ENCODE measurements around the gene PTCD2.
"Not testable (repeated sequence)": the region's sequence is repeated elsewhere in the genome, so short reads cannot be mapped to it uniquely, and the experiment has no call there.

Gene PTCD2

GRCh38 chr5:72298136-72298535 is 22.0 kb upstream of the PTCD2 start:
- not testable (repeated sequence) for DNase-seq (ENCODE audit: low read depth in 2 of 2)

- DNase-seq (ENCODE audit: low read depth in 2 of 2), result no peak
Observed at GRCh38 chr5:72298711-72299110, 21.5 kb upstream of the PTCD2 start.

GRCh38 chr5:72300590-72301339 is 19.4 kb upstream of the PTCD2 start:
- no peak for DNase-seq (ENCODE audit: low read depth in 2 of 2)

- no peak for DNase-seq (ENCODE audit: low read depth in 2 of 2)
Observed at GRCh38 chr5:72301557-72301956, 18.6 kb upstream of the PTCD2 start.

- DNase-seq (ENCODE audit: low read depth in 2 of 2), result no peak
Observed at GRCh38 chr5:72302171-72302570, 18.0 kb upstream of the PTCD2 start.

- no peak for DNase-seq (ENCODE audit: low read depth in 2 of 2)
Observed at GRCh38 chr5:72305194-72306142, 14.7 kb upstream of the PTCD2 start.

DNA sequence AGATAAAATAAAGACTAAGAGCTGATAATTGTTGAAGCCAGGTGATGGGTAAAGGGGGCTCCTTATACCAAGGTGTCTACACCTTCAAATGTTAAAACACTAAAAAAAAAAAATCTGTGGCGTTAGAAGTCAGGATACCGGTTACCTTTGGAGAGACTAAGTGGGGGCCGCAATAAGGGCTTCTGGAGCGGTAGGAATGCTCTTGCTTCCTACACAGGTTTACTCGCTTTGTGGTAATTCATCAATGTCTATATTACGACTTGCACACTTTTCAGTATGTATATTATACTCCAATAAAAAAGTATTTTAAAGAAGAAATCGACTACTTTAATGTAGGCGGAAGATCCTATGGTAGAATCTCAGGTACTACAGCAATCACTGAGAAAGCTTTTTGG is 12.6 kb upstream of the PTCD2 start:
- DNase-seq (ENCODE audit: low read depth in 2 of 2), result no peak

DNA sequence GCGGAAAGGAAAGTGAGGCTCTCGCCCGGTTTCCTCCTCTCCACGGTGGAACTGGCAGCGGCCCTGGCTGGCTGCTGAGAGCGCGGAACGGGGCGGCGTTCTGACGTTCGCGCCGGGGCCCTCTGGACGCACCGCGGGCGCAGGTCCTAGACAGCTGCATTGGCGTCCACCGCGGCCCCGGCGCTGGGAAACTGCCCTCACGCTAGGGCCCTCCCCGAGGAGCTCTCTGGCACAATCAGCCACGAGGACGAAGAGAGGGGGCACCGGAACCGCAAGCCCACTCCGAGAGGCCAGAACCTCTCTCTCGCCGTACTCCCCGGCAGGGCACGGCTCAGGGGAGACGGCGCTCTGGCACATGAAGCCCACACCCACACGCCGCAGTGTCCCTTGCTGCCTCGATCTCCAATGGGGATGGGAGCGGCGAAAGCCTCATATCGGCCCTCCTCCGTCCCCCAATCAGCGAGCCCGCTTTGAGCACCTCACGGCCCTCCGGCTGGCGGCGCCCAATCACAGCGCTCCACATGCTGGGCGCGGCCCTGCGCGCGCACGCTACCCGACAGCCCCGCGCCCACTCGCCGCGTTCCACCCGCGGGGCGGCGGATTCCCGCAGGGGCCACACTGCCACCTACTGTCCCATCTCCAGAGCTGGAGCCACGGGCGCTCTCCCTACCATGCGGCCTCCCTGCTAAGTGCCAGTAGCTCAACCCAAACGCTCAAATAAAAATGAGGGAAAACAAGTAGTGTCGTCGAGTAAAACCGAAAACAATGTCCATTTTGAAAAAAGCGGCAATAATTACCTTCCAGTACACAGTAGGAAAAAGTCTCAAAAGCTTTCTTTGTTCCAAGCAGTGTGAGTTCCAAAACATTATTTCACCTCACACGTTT is 12.0 kb upstream of the PTCD2 start:
- peak; percentile 92 for DNase-seq (ENCODE audit: low read depth in 2 of 2)

- no peak for DNase-seq (ENCODE audit: low read depth in 2 of 2)
Observed at GRCh38 chr5:72308853-72309191, 11.4 kb upstream of the PTCD2 start.

DNA sequence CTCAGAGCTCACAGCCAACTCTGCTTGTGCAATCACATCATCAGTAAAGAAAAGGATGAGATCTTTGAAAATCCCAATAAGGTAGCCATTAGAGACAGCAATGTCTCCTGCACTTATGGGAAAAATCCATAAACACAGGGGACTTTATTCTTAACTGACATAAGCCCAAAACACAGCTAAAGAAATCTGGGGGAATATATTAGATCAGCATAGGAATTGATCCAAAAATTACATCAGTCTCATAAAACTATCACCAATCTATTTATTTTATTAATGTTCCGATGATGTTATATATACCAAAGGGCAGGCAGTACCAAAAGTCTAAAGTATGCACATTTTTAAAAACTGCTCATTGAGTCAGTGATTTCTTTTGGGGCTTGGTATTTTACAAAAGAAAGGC is 7.0 kb upstream of the PTCD2 start:
- DNase-seq (ENCODE audit: low read depth in 2 of 2), result no peak

DNA sequence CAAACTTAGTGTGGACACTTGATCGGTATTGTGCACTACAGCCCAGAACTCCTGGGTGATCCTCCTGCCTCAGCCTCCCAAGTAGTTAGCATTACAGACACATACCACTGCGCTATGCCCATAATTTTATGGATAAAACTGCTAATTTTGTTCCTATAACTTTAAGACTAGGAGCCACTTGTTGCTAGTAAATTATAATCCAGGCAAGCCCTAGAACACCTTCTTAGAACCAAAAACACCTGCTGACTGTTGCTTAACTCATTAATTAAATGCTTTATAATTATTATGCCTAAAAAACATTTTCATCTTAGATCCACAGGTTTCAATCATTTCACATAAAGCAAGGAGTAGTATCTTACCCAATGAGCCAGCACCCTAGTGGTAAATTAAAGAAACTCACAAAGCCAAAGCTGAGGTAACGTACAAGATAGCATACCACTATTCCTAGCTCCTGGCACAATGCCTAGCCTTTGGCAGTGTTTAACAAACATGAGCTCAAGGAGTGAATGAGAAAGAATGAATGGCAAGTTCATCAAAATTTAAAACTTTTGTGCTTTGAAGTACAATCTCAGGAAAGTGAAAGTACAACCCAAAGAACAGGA is 5.5 kb upstream of the PTCD2 start:
- DNase-seq (ENCODE audit: low read depth in 2 of 2), result no peak

DNA sequence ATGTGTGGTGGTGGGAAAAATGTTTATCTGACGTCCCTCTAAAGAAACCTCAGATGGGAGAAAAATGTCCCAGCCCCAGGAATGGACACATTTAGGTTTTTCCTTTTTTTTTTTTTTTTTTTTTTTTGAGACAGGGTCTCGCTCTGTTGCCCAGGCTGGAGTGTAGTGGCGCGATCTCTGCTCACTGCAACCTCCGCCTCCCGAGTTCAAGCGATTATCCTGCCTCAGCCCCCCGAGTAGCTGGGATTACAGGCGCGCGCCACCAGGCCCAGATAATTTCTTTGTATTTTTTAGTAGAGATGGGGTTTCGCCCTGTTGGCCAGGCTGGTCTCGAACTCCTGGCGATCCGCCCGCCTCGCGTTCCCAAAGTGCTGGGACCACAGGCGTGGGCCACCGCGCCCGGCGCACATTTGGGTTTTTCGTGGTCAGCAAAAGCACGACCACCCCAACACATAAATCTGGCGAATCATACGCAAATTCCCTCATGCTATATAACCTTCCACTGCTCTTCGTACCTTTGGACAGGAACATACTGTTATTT is 668 bp upstream of the PTCD2 start:
- peak in 1 of 2 donors; percentile 14 for DNase-seq (ENCODE audit: low read depth in 2 of 2)

GRCh38 chr5:72324189-72324825 is 4.1 kb downstream of the PTCD2 start:
- DNase-seq (ENCODE audit: low read depth in 2 of 2), result no peak

DNA sequence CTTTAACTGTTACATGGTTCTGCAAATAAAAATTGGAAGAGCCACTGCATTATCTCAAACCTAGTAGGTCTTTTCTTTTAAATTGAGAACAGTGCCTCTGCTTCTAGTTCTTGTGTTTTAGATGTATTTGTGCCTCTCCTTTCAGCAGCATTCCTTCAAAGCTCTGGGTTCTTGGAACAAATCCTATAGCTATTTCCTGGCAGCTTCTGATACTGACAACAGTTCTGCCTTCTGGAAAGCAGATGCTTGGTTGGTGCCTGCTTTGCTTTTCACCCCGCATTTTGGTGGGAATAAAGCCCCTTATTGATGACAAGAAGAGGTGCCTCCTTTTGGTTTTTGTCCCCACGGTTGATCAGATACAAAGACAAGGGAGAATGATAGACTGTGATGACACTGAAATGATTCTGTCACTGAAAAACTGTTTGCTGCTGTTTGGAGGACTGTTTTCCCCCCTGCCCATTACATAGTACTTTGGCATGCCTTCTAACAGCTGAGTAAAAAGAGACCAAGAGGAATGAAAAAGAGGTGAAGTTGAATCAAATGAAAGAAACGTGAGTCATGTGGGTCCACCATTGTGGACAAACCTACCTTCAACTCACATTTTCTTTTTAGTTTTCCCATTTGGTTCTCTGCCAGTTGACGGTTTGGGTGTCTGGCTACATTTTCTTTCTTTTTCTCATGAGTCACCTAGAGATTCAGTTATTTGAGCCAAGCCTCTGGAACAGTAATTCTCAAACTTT is 5.6 kb downstream of the PTCD2 start:
- DNase-seq (ENCODE audit: low read depth in 2 of 2), result no peak

DNA sequence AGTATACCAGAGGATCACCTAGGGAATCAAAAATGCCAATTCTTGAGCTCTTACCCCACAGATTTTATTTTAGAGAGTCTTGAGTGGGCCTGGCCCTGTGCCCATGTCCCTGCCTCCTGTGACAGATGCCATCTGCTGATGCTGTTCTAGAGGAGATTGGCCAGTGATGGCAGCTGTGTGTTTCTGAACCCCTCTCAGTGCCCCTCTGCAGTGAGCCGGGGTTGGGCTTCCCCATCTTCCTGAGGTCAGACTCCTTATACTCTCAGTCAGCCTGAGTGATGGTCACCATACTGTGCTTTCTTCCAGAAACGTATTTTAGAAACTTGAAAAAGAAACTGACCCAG is 6.1 kb downstream of the PTCD2 start:
- DNase-seq (ENCODE audit: low read depth in 2 of 2), result no peak

DNA sequence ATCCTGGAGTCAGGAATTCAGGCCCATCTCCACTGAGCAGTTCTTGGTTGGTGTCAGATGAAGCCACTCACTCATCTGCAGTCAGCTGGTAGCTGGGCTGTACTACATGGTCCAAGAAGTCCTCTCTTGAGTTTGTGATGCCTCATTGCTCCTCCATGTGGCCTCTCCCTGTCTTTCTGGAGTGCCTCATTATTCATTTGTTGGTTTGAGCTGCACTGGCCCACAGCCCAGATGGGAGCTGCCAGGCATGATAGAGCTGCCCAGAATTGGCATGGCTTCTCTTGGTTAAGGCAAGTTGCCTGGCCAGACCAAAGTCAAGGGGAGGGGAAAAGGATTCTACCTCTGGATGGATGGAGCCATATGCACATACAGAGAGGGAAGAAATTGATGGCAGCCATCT is 8.0 kb downstream of the PTCD2 start:
- DNase-seq (ENCODE audit: low read depth in 2 of 2), result no peak

GRCh38 chr5:72330712-72331111 is 10.5 kb downstream of the PTCD2 start:
- no peak for DNase-seq (ENCODE audit: low read depth in 2 of 2)

DNA sequence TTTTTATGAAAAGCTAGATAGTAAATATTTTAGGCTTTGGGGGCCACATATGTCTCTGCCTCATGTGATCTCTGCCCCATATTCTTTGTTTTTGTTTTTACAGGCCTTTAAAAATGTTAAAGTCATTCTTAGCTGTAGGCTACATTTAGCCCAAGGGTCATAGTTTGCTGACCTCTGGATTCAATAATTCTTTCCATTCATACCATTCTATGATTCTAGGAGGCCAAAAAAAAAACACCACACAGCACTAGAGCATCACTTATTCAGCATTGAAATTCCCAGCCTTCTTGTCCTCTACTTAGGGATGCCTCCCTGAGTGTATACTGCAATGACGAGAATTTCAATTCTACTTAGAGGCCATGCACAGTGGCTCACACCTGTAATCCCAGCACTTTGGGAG is 17.0 kb downstream of the PTCD2 start:
- DNase-seq (ENCODE audit: low read depth in 2 of 2), result no peak

- DNase-seq (ENCODE audit: low read depth in 2 of 2), result no peak
Observed at GRCh38 chr5:72338689-72339209, 18.6 kb downstream of the PTCD2 start.

- no peak for DNase-seq (ENCODE audit: low read depth in 2 of 2)
Observed at GRCh38 chr5:72346398-72346797, 26.2 kb downstream of the PTCD2 start.
